ENCODE measurements around the gene SETD7. TPM values are rescaled to one million over a fixed set of nuclear protein-coding genes. Genes with fewer than 3 reads are reported as not detected.
"Not testable (repeated sequence)": the region's sequence is repeated elsewhere in the genome, so short reads cannot be mapped to it uniquely, and the experiment has no call there.

SETD7 gene
- total RNA-seq, 1 donor: 99.5 TPM

GRCh38 chr4:139451997-139452396 lies 104.0 kb downstream of the SETD7 start:
- H3K27me3 ChIP-seq (ENCODE audit: insufficient read depth, low read length): no peaks in the 10 kb centered on the region
- H3K36me3 ChIP-seq (ENCODE audit: insufficient read depth, low read length): no peaks in the 10 kb centered on the region
- no peak overlapping the region for H3K4me3 ChIP-seq (ENCODE audit: insufficient read depth, low read length)
- no peak overlapping the region for H3K27ac ChIP-seq (ENCODE audit: low read depth, low read length)
- no peak for DNase-seq (ENCODE audit: insufficient read length, low spot score, missing footprints)
- no peaks in the 10 kb centered on the region for H3K9me3 ChIP-seq (ENCODE audit: low read depth, low read length)
- no peak for TF ChIP-seq CTCF (IDR thresholded peaks at IDR 0.05; ENCODE audit: extremely low read depth, low read depth, low read length)
- peaks cover 15% of the 10 kb centered on the region for H4K20me1 ChIP-seq (ENCODE audit: insufficient read depth, low read length)
- no peak overlapping the region for H2AFZ ChIP-seq (ENCODE audit: low read length)
- peak overlapping the region; percentile 98 for H3K4me2 ChIP-seq (ENCODE audit: insufficient read depth, low read length)
- peaks cover 46% of the 10 kb centered on the region for H3K79me2 ChIP-seq (ENCODE audit: insufficient read depth, low read length)
- H3K4me1 ChIP-seq (ENCODE audit: insufficient read depth, low read length): peaks cover 29% of the 10 kb centered on the region

- no peak for DNase-seq (ENCODE audit: insufficient read length, low spot score, missing footprints)
- H4K20me1 ChIP-seq (ENCODE audit: insufficient read depth, low read length): peaks cover 5% of the 10 kb centered on the region
- H3K36me3 ChIP-seq (ENCODE audit: insufficient read depth, low read length): no peaks in the 10 kb centered on the region
- H3K4me3 ChIP-seq (ENCODE audit: insufficient read depth, low read length): no peak overlapping the region
- H3K79me2 ChIP-seq (ENCODE audit: insufficient read depth, low read length): peaks cover 32% of the 10 kb centered on the region
- no peak overlapping the region for H3K27ac ChIP-seq (ENCODE audit: low read depth, low read length)
- TF ChIP-seq CTCF (IDR thresholded peaks at IDR 0.05; ENCODE audit: extremely low read depth, low read depth, low read length): no peak
- no peak overlapping the region for H3K4me2 ChIP-seq (ENCODE audit: insufficient read depth, low read length)
- no peaks in the 10 kb centered on the region for H3K27me3 ChIP-seq (ENCODE audit: insufficient read depth, low read length)
- H2AFZ ChIP-seq (ENCODE audit: low read length): no peak overlapping the region
- H3K9me3 ChIP-seq (ENCODE audit: low read depth, low read length): no peaks in the 10 kb centered on the region
- peaks cover 16% of the 10 kb centered on the region for H3K4me1 ChIP-seq (ENCODE audit: insufficient read depth, low read length)
Observed at GRCh38 chr4:139450586-139450985, 105.4 kb downstream of the SETD7 start.

- H3K9me3 ChIP-seq (ENCODE audit: low read depth, low read length); H3K4me1 ChIP-seq (ENCODE audit: insufficient read depth, low read length); H3K27ac ChIP-seq (ENCODE audit: low read depth, low read length); H3K36me3 ChIP-seq (ENCODE audit: insufficient read depth, low read length); H3K27me3 ChIP-seq (ENCODE audit: insufficient read depth, low read length); H2AFZ ChIP-seq (ENCODE audit: low read length); H4K20me1 ChIP-seq (ENCODE audit: insufficient read depth, low read length); H3K4me3 ChIP-seq (ENCODE audit: insufficient read depth, low read length); H3K4me2 ChIP-seq (ENCODE audit: insufficient read depth, low read length); DNase-seq (ENCODE audit: insufficient read length, low spot score, missing footprints): not testable (repeated sequence)
- H3K79me2 ChIP-seq (ENCODE audit: insufficient read depth, low read length): peaks cover 12% of the 10 kb centered on the region
Observed at GRCh38 chr4:139447078-139447477, 108.9 kb downstream of the SETD7 start.

Other genes starting within 250 kb of the SETD7 start
- gene RAB33B, start 102.1 kb downstream of the SETD7 start, total RNA-seq: 24.2 and 24.6 TPM in 2 replicates
- 2.4 and 6.2 TPM in 2 replicates for gene MGST2, start 109.6 kb upstream of the SETD7 start, total RNA-seq

All from osteoblast (primary cell).